CD14-positive monocyte (primary cell): ENCODE results near the gene TGIF2. TPM values are rescaled to one million over a fixed set of nuclear protein-coding genes. Genes with fewer than 3 reads are reported as not detected.

Experiments
- DNase-seq, 3 donors: peaks; one replicate each; pipeline ENCODE4 v3.0.0-alpha.2; 2011 to 2022
- H2AFZ ChIP-seq: 2 replicates; pipeline ENCODE4 v1.6.0; 2012; ENCODE audit warnings: mild to moderate bottlenecking, low read depth, low read length, inconsistent platforms; ENCODE audit not compliant: insufficient read depth, poor library complexity, severe bottlenecking
- H3K27ac ChIP-seq, 2 donors: 1 replicate in 1 of 2; 2 replicates in 1 of 2; pipeline ENCODE4 v1.5.1; 2012 to 2013; ENCODE audit warnings: low read length in 2 of 2, control low read depth in 1 of 2, inconsistent platforms in 1 of 2, low read depth in 1 of 2, mild to moderate bottlenecking in 1 of 2
- H3K27me3 ChIP-seq, 2 donors: one replicate each; pipeline versions ENCODE4 v1.6.0 to v1.6.1; 2011 to 2013; ENCODE audit warnings: low read length in 2 of 2; ENCODE audit not compliant: control insufficient read depth in 2 of 2, insufficient read depth in 2 of 2
- H3K36me3 ChIP-seq, 2 donors: replicated peaks in 1 of 2; 1 replicate in 1 of 2; 2 replicates in 1 of 2; pipeline versions ENCODE4 v1.5.1 to v1.6.1; 2012 to 2013; ENCODE audit warnings: low read length in 2 of 2, control low read depth in 1 of 2, inconsistent platforms in 1 of 2, mild to moderate bottlenecking in 1 of 2; ENCODE audit not compliant: insufficient read depth in 2 of 2, control insufficient read depth in 1 of 2
- H3K4me1 ChIP-seq, 2 donors: 1 replicate in 1 of 2; 2 replicates in 1 of 2; pipeline versions ENCODE4 v1.5.1 to v1.6.1; 2012 to 2013; ENCODE audit warnings: low read length in 2 of 2, control low read depth in 1 of 2, inconsistent platforms in 1 of 2, mild to moderate bottlenecking in 1 of 2, moderate library complexity in 1 of 2; ENCODE audit not compliant: insufficient read depth in 2 of 2, control insufficient read depth in 1 of 2
- H3K4me2 ChIP-seq: replicated peaks from 2 replicates; pipeline ENCODE3; 2012; ENCODE audit warnings: low read length, moderate library complexity, mild to moderate bottlenecking; ENCODE audit not compliant: poor library complexity, severe bottlenecking; ENCODE audit errors: extremely low read depth
- H3K4me3 ChIP-seq, 3 experiments: fragments of 200-600 bp in 1 of 3; sonication (generic) in 1 of 3; replicated peaks in 1 of 3; 1 replicate in 2 of 3; 2 replicates in 1 of 3; pipeline ENCODE4 v1.5.1; 2011 to 2013; ENCODE audit warnings: low read length in 3 of 3, mild to moderate bottlenecking in 3 of 3, control low read depth in 2 of 3, low read depth in 2 of 3, inconsistent platforms in 1 of 3, moderate library complexity in 1 of 3
- H3K79me2 ChIP-seq: 2 replicates; pipeline ENCODE4 v1.6.0; 2012; ENCODE audit warnings: mild to moderate bottlenecking, control low read depth, inconsistent platforms, low read length, moderate library complexity; ENCODE audit not compliant: insufficient read depth
- H3K9ac ChIP-seq: 2 replicates; pipeline ENCODE4 v1.6.0; 2017; ENCODE audit warnings: low read length, mild to moderate bottlenecking; ENCODE audit not compliant: insufficient read depth, poor library complexity, severe bottlenecking
- H3K9me3 ChIP-seq, 2 donors: replicated peaks in 1 of 2; 1 replicate in 1 of 2; 2 replicates in 1 of 2; pipeline versions ENCODE4 v1.5.1 to v1.6.1; 2012 to 2013; ENCODE audit warnings: low read length in 2 of 2, control low read depth in 1 of 2; ENCODE audit not compliant: control insufficient read depth in 1 of 2, insufficient read depth in 1 of 2
- H4K20me1 ChIP-seq: 2 replicates; pipeline ENCODE4 v1.6.0; 2012; ENCODE audit warnings: mild to moderate bottlenecking, low read length, control low read depth, moderate library complexity; ENCODE audit not compliant: insufficient read depth
- H3K27ac Mint-ChIP-seq, 7 donors: one replicate each; pipeline ENCODE4 v1.8.0; 2020; ENCODE audit warnings: mild to moderate bottlenecking in 7 of 7, mixed read lengths in 7 of 7, moderate library complexity in 6 of 7, inconsistent platforms in 2 of 7
- H3K27me3 Mint-ChIP-seq, 3 donors: one replicate each; pipeline ENCODE4 v1.8.0; 2021 to 2022; ENCODE audit warnings: low read depth in 3 of 3, mild to moderate bottlenecking in 3 of 3, mixed read lengths in 3 of 3, moderate library complexity in 3 of 3, inconsistent platforms in 1 of 3
- H3K36me3 Mint-ChIP-seq, 2 donors: one replicate each; pipeline ENCODE4 v1.8.0; 2020; ENCODE audit warnings: mixed read lengths in 2 of 2, inconsistent platforms in 1 of 2, mild to moderate bottlenecking in 1 of 2
- H3K4me1 Mint-ChIP-seq: one replicate; pipeline ENCODE4 v1.8.0; 2020; ENCODE audit warnings: mild to moderate bottlenecking, mixed read lengths
- H3K4me3 Mint-ChIP-seq, 2 donors: one replicate each; pipeline ENCODE4 v1.8.0; 2020; ENCODE audit warnings: mild to moderate bottlenecking in 2 of 2, mixed read lengths in 2 of 2, moderate library complexity in 1 of 2
- H3K9me3 Mint-ChIP-seq, 7 donors: one replicate each; pipeline ENCODE4 v1.8.0; 2020 to 2022; ENCODE audit warnings: mixed read lengths in 7 of 7, mild to moderate bottlenecking in 6 of 7, moderate library complexity in 6 of 7, inconsistent platforms in 2 of 7
- CTCF ChIP-seq: fragments of 200-600 bp; IDR thresholded peaks from one replicate; pipeline ENCODE4 v1.8.0; 2022; ENCODE audit warnings: antibody characterized with exemption, mild to moderate bottlenecking
- WGBS: methylation state at CpG from one replicate; pipeline ENCODE4 v1.1.5; 2013; ENCODE audit warnings: missing lambda C conversion rate; ENCODE audit not compliant: insufficient coverage; 5-methylcytosine and 5-hydroxymethylcytosine counted together
- intact Hi-C, 2 donors: fragments of 100-400 bp; cut with micrococcal nuclease; formaldehyde crosslinking; loops; one replicate each; pipeline versions ENCODE4 v1.15.0 to v1.15.1; 2023
- polyA minus RNA-seq: library from RNA; depleted of rRNA, polyadenylated mRNA; stranded (reverse); fragments of >200 nt; gene quantifications from 2 replicates; pipeline ENCODE4 v1.2.3, GENCODE V29; 2012
- polyA plus RNA-seq, 3 donors: library from polyadenylated mRNA; depleted of rRNA in 1 of 3; unstranded in 2 of 3; stranded (reverse) in 1 of 3; fragments of 300-500 nt in 2 of 3; fragments of >200 nt in 1 of 3; fragmentation: Illumina TruSeq in 2 of 3; gene quantifications; 1 replicate in 2 of 3; 2 replicates in 1 of 3; pipeline ENCODE4 v1.2.3, GENCODE V29; 2012 to 2021
- total RNA-seq, 12 experiments: library from RNA in 1 of 12; stranded (reverse) in 1 of 12; fragments of 120-200 nt in 1 of 12; gene quantifications; one replicate each; pipeline ENCODE4 v1.2.4 and lab custom pipeline; 2013 to 2026; ENCODE audit warnings: mixed read lengths in 6 of 12, inconsistent platforms in 1 of 12

Gene TGIF2
- 13.3 TPM for total RNA-seq (2013)
- polyA plus RNA-seq (10 to 100 TPM; 11.0 to 15.9 (median 12.2) TPM), polyA minus RNA-seq (8.6 and 13.3 TPM in 2 replicates), total RNA-seq (lab: John Stamatoyannopoulos, UW) (22.4 to 86.7 (median 47.1) reads per million in 11 experiments)

- Histone ChIP-seq H3K79me2 (peaks cover 38% of the 10 kb centered on the region), H3K4me2 (peak within 1 kb of the TSS; percentile 84), H4K20me1 (peaks cover 33% of the 10 kb centered on the region), H3K9ac (peak within 1 kb of the TSS; percentile 98), H3K27me3 (peaks cover 0 to 3% of the 10 kb centered on the region in 2 donors), H3K27ac (peak within 1 kb of the TSS; percentile 96 to 97), H3K9me3 (no peaks in the 10 kb centered on the region), H3K36me3 (peaks cover 0 to 5% of the 10 kb centered on the region in 2 donors), H3K4me1 (peaks cover 26 to 30% of the 10 kb centered on the region in 2 donors), H3K4me3 (peak within 1 kb of the TSS; percentile 82 to 97 (median 91)), H2AFZ (peak within 1 kb of the TSS; percentile 75)
- Mint-ChIP-seq H3K4me3 (peak within 1 kb of the TSS; percentile 98 to 100), H3K9me3 (no peaks in the 10 kb centered on the region), H3K27ac (peak within 1 kb of the TSS; percentile 89 to 96 (median 93)), H3K4me1 (peaks cover 34% of the 10 kb centered on the region), H3K36me3 (peaks cover 4 to 10% of the 10 kb centered on the region in 2 donors), H3K27me3 (peaks cover 8 to 12% (median 9%) of the 10 kb centered on the region in 3 donors)
- intact Hi-C loops, result loop anchor here in 1 of 2 donors (1.0 kb wide), 1 partner anchor 32 kb away; the partner anchor contains the start of gene RAB5IF
- DNase-seq, result peak; percentile 55 to 84 (median 77)
- under 1% methylated on average over 55 of the region's 80 CpGs for WGBS
- TF ChIP-seq CTCF, result no peak
Observed at GRCh38 chr20:36573103-36573797, at the start of gene TGIF2. Gene TGIF2 (plus strand): TSS chr20:36573597. CDS start chr20:36578775, 5,178 bp downstream.

- WGBS, result 97% methylated on average over 13 of the region's 17 CpGs
- intact Hi-C loops, result no loop called here
- H3K4me3 Mint-ChIP-seq, result no peak overlapping the region
- no peaks in the 10 kb centered on the region for H3K9me3 ChIP-seq
- peaks cover 37 to 63% of the 10 kb centered on the region in 2 donors for H3K36me3 ChIP-seq
- no peaks in the 10 kb centered on the region for H3K79me2 ChIP-seq
- no peaks in the 10 kb centered on the region for H3K27me3 ChIP-seq
- H3K4me1 Mint-ChIP-seq, result peaks cover 13% of the 10 kb centered on the region
- H3K4me2 ChIP-seq, result no peak overlapping the region
- TF ChIP-seq CTCF, result no peak
- H3K4me3 ChIP-seq, result no peak overlapping the region
- H4K20me1 ChIP-seq, result no peaks in the 10 kb centered on the region
- peaks cover 47 to 65% of the 10 kb centered on the region in 2 donors for H3K36me3 Mint-ChIP-seq
- no peak overlapping the region for H3K27ac ChIP-seq
- H3K4me1 ChIP-seq, result peaks cover 10 to 12% of the 10 kb centered on the region in 2 donors
- no peak overlapping the region for H3K27ac Mint-ChIP-seq
- no peak overlapping the region for H3K9ac ChIP-seq
- H3K9me3 Mint-ChIP-seq, result no peaks in the 10 kb centered on the region
- H2AFZ ChIP-seq, result no peak overlapping the region
- DNase-seq, result peak in 1 of 3 donors; percentile 3
- H3K27me3 Mint-ChIP-seq, result no peaks in the 10 kb centered on the region
Observed at GRCh38 chr20:36525620-36526365, 47.6 kb upstream of the TGIF2 start.
